B cell (primary cell): ENCODE data around the gene GPR45.

Source experiments
- CTCF ChIP-seq: fragments of 200-600 bp; IDR thresholded peaks from one replicate; pipeline ENCODE4 v1.8.0; 2022; ENCODE audit warnings: antibody characterized with exemption, mild to moderate bottlenecking
- EZH2 ChIP-seq: IDR thresholded peaks from 2 replicates; pipeline ENCODE4 v1.6.1; 2012; ENCODE audit warnings: borderline replicate concordance, low read depth, mild to moderate bottlenecking, moderate library complexity, low read length; ENCODE audit not compliant: insufficient read depth, poor library complexity, severe bottlenecking

GRCh38 chr2:105231232-105231619, 10.3 kb upstream of the GPR45 start:
- TF ChIP-seq CTCF (no peak), EZH2 (no peak)
